ENCODE results near the gene SMIM1. TPM values are rescaled to one million over a fixed set of nuclear protein-coding genes. Genes with fewer than 3 reads are reported as not detected.
"Not testable (repeated sequence)": the region's sequence is repeated elsewhere in the genome, so short reads cannot be mapped to it uniquely, and the experiment has no call there.

Gene SMIM1
- total RNA-seq, 1 donor from 2014 or later: 13.0 TPM

- ATAC-seq (no peak), DNase-seq (ENCODE audit: missing footprints) (peak; percentile 56)
- intact Hi-C loops (cut with DNase I): no loop called here
Observed at GRCh38 chr1:3785045-3785444, 12.5 kb downstream of the SMIM1 start.

GRCh38 chr1:3785456-3786157 lies 13.1 kb downstream of the SMIM1 start:
- intact Hi-C loops (cut with DNase I): no loop called here
- ATAC-seq (no peak), DNase-seq (ENCODE audit: missing footprints) (no peak)

DNA sequence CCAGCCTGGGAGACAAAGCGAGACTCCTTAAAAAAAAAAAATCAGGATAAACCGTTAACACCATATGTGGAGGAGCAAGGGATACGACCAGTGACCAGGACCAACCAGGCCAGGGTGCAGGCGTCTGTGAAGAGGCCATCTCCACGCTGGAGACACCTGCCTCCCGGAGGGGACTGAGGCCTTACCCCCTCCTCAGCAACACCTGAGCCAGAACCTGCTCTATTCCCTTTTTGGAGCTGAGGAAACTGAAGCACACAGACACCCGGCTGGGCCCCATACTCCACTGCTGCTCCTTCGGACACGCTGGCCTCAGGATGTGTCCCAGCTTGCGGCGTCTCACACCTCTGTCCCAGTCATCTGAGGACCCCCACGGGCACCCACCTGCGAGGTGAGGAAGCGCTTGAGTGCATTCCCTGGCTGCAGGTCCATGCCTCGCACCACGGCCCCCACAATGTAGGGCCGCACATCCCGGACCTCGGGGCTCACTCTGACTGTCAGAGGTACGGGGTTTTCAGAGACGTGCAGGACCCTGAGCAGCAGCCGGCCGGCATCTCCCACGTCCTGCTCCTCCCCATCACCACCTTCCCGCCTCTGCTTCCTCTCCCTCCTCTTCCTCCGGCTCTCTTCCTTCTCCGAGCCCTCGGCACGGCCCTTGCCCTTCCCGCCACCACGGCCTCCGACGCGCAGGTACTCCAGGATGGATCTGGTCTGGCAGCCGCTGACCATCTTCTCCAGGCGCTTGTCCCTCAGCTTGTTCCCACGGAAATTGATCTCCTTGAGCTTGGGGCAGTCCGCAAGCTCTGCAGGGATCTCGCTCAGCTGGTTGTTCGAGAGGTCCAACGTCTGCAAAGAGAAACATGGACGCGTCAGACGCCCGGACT lies 14.2 kb downstream of the SMIM1 start:
- peak; percentile 17 for DNase-seq (ENCODE audit: missing footprints)
- no peak for ATAC-seq
- intact Hi-C loops (cut with DNase I): no loop called here

GRCh38 chr1:3787349-3787715 lies 14.8 kb downstream of the SMIM1 start:
- intact Hi-C loops (cut with DNase I): no loop called here
- peak; percentile 15 for DNase-seq (ENCODE audit: missing footprints)
- no peak for ATAC-seq

GRCh38 chr1:3787745-3788605 lies 15.4 kb downstream of the SMIM1 start:
- no peak for ATAC-seq
- intact Hi-C loops (cut with DNase I): no loop called here
- DNase-seq (ENCODE audit: missing footprints): peak; percentile 60

DNA sequence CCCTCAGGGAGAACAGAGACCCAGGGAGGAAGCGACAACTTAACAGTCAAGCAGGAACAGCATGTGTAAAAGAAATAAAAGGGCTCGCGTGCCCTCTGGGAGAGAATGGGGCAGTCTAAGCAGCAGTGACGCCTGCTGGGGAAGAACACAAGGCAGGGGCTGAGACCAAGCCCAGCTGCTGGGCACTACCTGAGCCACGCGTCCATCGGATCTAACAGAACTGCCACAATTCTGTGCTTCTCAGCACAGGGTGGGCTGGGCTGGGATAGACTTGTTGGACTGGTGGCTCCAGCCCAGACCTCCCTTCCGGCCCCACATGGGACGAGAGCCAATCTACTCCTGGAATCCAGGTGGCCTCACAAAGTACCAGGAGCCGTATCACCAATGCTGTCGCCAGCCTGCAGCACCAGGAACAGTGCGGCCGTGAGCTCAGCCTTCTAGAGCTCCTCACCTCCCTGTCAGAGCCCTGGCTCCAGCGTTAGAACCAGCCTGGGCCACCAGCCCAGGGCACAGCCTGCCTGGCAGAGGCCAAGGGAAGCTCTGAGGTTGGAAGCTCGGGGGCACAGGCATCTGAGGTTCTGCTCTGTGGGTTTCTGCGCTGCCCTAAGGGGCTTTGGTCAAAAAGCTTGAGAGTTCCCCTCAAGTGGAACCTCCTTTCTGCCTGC lies 16.3 kb downstream of the SMIM1 start:
- intact Hi-C loops (cut with DNase I): no loop called here
- ATAC-seq (peak; percentile 55), DNase-seq (ENCODE audit: missing footprints) (peak; percentile 56)

DNA sequence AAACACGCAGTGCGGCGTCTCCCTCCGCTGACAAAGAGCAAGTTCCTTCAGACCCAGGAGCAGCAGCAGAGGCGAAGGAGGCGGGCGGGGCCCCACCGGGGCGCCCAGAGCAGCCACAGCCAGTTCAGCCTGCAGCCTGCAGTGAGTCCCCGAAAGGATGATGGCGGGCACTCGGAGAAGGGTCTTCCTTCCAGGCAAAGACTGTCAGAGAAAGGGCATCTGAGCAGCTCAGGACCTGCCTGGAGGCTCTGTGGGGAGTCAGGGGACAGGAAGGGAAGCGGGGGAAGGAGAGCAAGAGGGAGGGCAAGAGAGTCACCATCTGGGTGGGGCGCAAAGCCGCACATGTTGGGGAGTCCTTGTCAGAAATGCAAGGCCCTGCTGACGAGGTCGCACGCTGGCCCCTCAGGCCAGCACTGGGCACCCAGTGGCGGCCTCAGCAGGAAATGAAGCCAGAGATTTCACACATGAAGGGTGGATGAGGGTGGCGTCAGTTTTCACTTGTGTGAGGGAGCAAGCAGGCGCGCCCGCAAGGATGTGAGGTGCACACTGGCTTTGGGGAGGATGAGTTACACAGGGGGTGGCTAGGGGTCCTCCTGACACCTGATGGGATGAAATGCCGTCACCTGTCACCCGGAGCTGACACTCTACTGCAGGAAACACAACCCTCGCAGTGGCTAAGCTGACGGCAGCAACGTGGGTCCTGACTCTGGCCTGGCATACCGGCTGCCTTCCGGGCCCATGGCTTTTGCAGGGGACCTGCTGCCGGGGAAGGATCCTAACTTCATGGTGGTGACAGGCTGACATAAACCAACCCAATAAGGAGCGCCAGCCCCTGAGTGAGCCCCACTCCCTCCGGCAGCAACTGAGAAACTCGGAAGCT lies 17.1 kb downstream of the SMIM1 start:
- ATAC-seq: no peak
- DNase-seq (ENCODE audit: missing footprints): peak; percentile 42
- intact Hi-C loops (cut with DNase I): loop anchor here (10.0 kb wide), 1 partner anchor 165 kb away; the partner anchor contains the start of gene TPRG1L

DNA sequence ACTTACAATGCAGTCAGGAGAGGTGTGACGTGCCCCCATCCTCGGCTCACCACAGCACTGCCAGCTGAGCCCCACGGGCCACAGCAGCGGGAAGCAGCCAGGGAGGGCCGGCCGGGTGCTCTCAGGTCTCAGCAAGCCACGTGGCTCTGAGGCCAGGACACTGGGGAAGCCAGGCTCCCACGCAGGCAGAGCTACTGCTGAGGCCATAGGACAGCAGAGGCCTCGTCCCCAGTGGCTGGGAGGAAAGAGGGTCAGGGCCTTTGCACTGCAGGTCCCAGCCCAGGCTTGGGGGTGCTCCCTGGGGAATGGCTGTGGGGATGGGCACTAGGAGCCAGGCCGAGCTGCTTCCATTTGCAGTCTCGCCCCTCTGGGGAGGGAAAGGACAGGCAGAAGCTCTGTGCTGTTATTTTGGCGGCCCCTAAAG lies 18.0 kb downstream of the SMIM1 start:
- ATAC-seq: peak; percentile 33
- peak; percentile 35 for DNase-seq (ENCODE audit: missing footprints)
- intact Hi-C loops (cut with DNase I): loop anchor here (10.0 kb wide), 1 partner anchor 166 kb away; the partner anchor contains the start of gene TPRG1L

- ATAC-seq (no peak), DNase-seq (ENCODE audit: missing footprints) (peak; percentile 35)
- intact Hi-C loops (cut with DNase I): loop anchor here (10.0 kb wide), 1 partner anchor 166 kb away; the partner anchor contains the start of gene TPRG1L
Observed at GRCh38 chr1:3790952-3791351, 18.4 kb downstream of the SMIM1 start.

- no peak for ATAC-seq
- DNase-seq (ENCODE audit: missing footprints): peak; percentile 66
- intact Hi-C loops (cut with DNase I): loop anchor here (2.0 to 10.0 kb wide), 3 partner anchors 48 to 171 kb away; partner anchors contain the start of genes C1orf174 and TPRG1L
Observed at GRCh38 chr1:3795453-3796214, 23.1 kb downstream of the SMIM1 start.

DNA sequence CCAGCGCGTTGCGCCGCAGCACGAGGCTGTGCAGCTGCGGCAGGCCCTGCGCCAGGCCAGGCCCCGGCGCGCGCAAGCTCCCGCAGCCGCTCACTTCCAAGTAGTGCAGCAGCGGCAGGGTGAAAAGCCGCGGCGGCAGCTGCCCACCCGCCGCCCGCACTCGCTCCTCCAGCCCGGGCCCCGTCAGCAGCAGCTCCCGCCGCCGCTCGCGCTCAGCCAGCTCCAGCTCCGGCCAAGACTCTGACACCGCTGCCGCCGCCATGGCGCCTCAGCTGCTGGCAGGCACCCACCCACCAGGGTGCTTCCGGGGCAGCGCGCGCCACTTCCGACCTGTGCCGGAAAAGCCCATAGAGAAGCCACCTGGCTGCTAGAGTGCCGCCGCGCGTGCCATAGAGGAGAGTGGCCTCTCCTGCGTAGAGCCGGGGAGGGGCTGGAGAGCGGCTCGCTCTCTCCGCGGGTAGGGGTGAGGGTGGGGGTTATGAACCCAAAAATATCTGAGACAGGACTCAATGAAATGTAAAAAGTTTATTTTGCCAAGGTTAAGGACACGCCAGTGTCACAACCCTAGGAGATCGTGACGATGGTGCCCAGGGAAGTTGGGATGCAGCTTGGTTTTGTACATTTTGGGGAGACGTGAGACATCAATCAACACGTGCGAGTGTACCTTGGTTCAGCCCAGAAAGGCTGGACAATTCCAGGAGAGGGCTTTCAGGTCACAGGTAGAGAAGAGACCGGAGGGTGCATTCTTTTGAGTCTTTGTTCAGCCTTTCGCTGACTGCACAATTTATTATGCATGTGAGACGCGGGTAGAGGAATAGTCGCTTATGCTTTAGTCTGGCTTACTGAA lies 23.9 kb downstream of the SMIM1 start, which contains the start of gene LRRC47:
Gene LRRC47, minus strand, starts transcription at position 284 of the 847 bp plus-strand sequence. Its CDS starts 22 bp downstream, at position 262.
- DNase-seq (ENCODE audit: missing footprints) (peak; percentile 99), ATAC-seq (peak; percentile 100)
- intact Hi-C loops (cut with DNase I): loop anchor here (2.0 to 10.0 kb wide), 3 partner anchors 49 to 172 kb away; partner anchors contain the start of genes C1orf174 and TPRG1L

DNA sequence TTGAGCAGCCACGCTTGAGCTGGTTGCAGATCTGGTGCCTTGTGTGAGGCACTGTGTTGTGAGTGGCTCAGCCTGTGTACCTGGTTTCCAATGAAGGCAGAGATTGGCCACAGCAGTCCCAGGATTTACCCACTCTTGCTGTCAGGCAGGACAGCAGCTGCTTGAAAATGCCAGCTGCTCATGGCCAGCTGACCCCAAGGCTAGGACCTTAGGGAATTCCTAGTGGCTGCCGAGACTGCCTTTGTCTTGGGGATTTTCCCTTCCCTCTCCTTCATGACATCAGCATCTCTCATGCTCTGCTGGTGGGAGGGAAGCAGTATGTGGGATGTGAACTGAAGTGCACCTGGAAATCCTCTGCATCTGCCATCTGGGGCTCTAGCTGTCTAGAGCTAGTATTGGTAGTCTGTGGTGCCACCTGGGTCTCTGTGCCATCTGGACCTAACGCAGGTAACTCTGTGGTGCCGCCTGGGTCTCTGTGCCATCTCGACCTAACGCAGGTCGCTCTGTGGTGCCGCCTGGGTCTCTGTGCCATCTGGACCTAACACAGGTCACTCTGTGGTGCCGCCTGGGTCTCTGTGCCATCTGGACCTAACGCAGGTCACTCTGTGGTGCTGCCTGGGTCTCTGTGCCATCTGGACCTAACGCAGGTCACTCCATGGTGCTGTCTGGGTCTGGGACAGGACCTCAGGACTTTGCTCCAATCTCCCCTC lies 27.6 kb downstream of the SMIM1 start:
- intact Hi-C loops (cut with DNase I): loop anchor here (5.0 to 10.0 kb wide), 2 partner anchors 53 to 175 kb away; partner anchors contain the start of gene TPRG1L
- DNase-seq (ENCODE audit: missing footprints): no peak

GRCh38 chr1:3800795-3801194 lies 28.2 kb downstream of the SMIM1 start:
- DNase-seq (ENCODE audit: missing footprints); intact Hi-C loops (cut with DNase I); ATAC-seq: not testable (repeated sequence)

More for the DNA sequence above, 27.6 kb downstream of the SMIM1 start:
- ATAC-seq: no peak

- ATAC-seq (no peak), DNase-seq (ENCODE audit: missing footprints) (no peak)
- intact Hi-C loops (cut with DNase I): no loop called here
Observed at GRCh38 chr1:3803905-3804626, 31.5 kb downstream of the SMIM1 start.
